ENCODE data around the gene SPTBN5.

DNA sequence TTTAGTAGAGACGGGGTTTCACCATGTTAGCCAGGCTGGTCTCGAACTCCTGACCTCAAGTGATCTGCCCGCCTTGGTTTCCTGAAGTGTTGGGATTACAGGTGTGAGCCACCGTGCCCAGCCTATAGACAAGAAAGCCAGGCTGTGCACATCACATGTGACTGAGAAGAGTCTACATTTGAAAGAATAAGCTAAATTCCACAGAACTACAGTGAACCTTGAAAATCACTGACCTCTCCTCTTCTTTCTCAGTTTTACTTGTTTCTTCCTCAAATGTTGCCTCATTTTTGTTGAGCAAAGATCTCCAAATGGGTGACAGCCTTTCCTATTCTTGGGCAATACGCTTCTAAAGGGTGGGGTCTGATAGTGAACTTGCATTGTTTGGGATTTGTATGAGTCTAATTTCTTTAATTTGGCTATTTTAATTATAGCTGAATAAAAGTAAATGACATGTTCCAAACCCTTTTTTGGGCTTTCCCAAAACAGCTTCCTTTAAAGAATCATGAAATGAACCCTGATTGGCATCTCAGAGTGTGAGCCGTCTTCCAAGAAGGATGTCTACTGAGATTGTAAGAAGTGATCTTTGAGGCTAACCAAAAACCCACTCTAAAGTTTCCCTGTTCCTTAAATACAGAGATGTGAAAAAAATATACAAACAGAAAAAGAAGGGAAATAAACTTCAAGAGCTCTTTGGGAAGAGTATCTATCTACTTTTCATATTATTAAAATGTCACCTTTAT lies 21.6 kb upstream of the SPTBN5 start:
- TF ChIP-seq, protein P1, sequence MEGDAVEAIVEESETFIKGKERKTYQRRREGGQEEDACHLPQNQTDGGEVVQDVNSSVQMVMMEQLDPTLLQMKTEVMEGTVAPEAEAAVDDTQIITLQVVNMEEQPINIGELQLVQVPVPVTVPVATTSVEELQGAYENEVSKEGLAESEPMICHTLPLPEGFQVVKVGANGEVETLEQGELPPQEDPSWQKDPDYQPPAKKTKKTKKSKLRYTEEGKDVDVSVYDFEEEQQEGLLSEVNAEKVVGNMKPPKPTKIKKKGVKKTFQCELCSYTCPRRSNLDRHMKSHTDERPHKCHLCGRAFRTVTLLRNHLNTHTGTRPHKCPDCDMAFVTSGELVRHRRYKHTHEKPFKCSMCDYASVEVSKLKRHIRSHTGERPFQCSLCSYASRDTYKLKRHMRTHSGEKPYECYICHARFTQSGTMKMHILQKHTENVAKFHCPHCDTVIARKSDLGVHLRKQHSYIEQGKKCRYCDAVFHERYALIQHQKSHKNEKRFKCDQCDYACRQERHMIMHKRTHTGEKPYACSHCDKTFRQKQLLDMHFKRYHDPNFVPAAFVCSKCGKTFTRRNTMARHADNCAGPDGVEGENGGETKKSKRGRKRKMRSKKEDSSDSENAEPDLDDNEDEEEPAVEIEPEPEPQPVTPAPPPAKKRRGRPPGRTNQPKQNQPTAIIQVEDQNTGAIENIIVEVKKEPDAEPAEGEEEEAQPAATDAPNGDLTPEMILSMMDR (IDR thresholded peaks at IDR 0.05; ENCODE audit: poor library complexity, severe bottlenecking) = no peak
- TF ChIP-seq SMC3 (conservative IDR thresholded peaks at IDR 0.05; ENCODE audit: poor library complexity) (no peak), EZH2 (IDR thresholded peaks at IDR 0.05; ENCODE audit: borderline replicate concordance, insufficient read depth, low read length, poor library complexity, severe bottlenecking) (no peak), EP300 (conservative IDR thresholded peaks at IDR 0.05; ENCODE audit: poor library complexity, severe bottlenecking) (no peak), TAF1 (IDR thresholded peaks at IDR 0.05; ENCODE audit: low read depth) (no peak), POLR2AphosphoS5 (IDR thresholded peaks at IDR 0.05) (no peak), MXI1 (conservative IDR thresholded peaks at IDR 0.05; ENCODE audit: poor library complexity, severe bottlenecking) (no peak), RAD21 (conservative IDR thresholded peaks at IDR 0.05) (no peak)
- TF ChIP-seq, protein P2, sequence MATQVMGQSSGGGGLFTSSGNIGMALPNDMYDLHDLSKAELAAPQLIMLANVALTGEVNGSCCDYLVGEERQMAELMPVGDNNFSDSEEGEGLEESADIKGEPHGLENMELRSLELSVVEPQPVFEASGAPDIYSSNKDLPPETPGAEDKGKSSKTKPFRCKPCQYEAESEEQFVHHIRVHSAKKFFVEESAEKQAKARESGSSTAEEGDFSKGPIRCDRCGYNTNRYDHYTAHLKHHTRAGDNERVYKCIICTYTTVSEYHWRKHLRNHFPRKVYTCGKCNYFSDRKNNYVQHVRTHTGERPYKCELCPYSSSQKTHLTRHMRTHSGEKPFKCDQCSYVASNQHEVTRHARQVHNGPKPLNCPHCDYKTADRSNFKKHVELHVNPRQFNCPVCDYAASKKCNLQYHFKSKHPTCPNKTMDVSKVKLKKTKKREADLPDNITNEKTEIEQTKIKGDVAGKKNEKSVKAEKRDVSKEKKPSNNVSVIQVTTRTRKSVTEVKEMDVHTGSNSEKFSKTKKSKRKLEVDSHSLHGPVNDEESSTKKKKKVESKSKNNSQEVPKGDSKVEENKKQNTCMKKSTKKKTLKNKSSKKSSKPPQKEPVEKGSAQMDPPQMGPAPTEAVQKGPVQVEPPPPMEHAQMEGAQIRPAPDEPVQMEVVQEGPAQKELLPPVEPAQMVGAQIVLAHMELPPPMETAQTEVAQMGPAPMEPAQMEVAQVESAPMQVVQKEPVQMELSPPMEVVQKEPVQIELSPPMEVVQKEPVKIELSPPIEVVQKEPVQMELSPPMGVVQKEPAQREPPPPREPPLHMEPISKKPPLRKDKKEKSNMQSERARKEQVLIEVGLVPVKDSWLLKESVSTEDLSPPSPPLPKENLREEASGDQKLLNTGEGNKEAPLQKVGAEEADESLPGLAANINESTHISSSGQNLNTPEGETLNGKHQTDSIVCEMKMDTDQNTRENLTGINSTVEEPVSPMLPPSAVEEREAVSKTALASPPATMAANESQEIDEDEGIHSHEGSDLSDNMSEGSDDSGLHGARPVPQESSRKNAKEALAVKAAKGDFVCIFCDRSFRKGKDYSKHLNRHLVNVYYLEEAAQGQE (IDR thresholded peaks at IDR 0.05; ENCODE audit: borderline replicate concordance) = no peak
